Breast epithelium (tissue), 3 donors: ENCODE measurements around the gene CCDC127.

Experiments
- CTCF ChIP-seq, 3 donors: fragments of 450-650 bp; IDR thresholded peaks; one replicate each; pipeline ENCODE4 v1.5.1; 2016 to 2017; ENCODE audit warnings: antibody characterized with exemption in 3 of 3, mild to moderate bottlenecking in 3 of 3, moderate library complexity in 3 of 3
- POLR2A ChIP-seq: fragments of 450-650 bp; IDR thresholded peaks from one replicate; pipeline ENCODE4 v1.6.1; 2016; ENCODE audit warnings: antibody characterized with exemption, mild to moderate bottlenecking, moderate library complexity

GRCh38 chr5:219460-219863 lies 1.5 kb upstream of the CCDC127 start:
- no peak for TF ChIP-seq POLR2A
- no peak for TF ChIP-seq CTCF (IDR thresholded peaks at IDR 0.05)
